ENCODE measurements around the gene NUDCD3. TPM values are rescaled to one million over a fixed set of nuclear protein-coding genes. Genes with fewer than 3 reads are reported as not detected.

Gene NUDCD3
- total and polyA plus RNA-seq, 4 donors, result 15.4 to 30.7 (median 24.3) TPM

GRCh38 chr7:44432381-44432977 is 58.0 kb downstream of the NUDCD3 start:
- Histone ChIP-seq H3K27me3 (ENCODE audit: control insufficient read depth in 4 of 4, insufficient read depth in 4 of 4, low read length in 3 of 4) (no peaks in the 10 kb centered on the region), H3K9me3 (ENCODE audit: control insufficient read depth in 4 of 4, low read length in 3 of 4) (no peaks in the 10 kb centered on the region), H3K4me3 (ENCODE audit: low read depth in 1 of 3, low read length in 3 of 3) (no peak overlapping the region), H3K9ac (ENCODE audit: low read depth in 1 of 2, low read length in 2 of 2) (no peak overlapping the region), H3K36me3 (ENCODE audit: control insufficient read depth in 4 of 4, insufficient read depth in 3 of 4, low read depth in 1 of 4, low read length in 3 of 4) (peaks cover 0 to 6% (median under 1%) of the 10 kb centered on the region in 4 donors), H3K27ac (ENCODE audit: low read depth in 1 of 2, low read length in 2 of 2) (no peak overlapping the region), H3K4me1 (ENCODE audit: control insufficient read depth in 4 of 4, insufficient read depth in 4 of 4, low read length in 3 of 4) (no peaks in the 10 kb centered on the region)
- TF ChIP-seq MAX (IDR thresholded peaks at IDR 0.05) (no peak), TAF1 (conservative IDR thresholded peaks at IDR 0.05) (no peak), YY1 (IDR thresholded peaks at IDR 0.05) (no peak), NR2F2 (IDR thresholded peaks at IDR 0.05) (no peak), ZBTB33 (IDR thresholded peaks at IDR 0.05) (no peak), JUND (IDR thresholded peaks at IDR 0.05) (no peak), HNF4A (conservative IDR thresholded peaks at IDR 0.05) (no peak), CTCF (IDR thresholded peaks at IDR 0.05; ENCODE audit: low read depth, low read length, missing input control) (no peak), REST (IDR thresholded peaks at IDR 0.05) (no peak), RXRA (IDR thresholded peaks at IDR 0.05) (no peak), EGR1 (IDR thresholded peaks at IDR 0.05; ENCODE audit: low read depth in 2 of 2) (no peak), HNF4G (IDR thresholded peaks at IDR 0.05) (no peak), GABPA (IDR thresholded peaks at IDR 0.05 in 1 of 2, conservative IDR thresholded peaks at IDR 0.05 in 1 of 2) (no peak), SP1 (IDR thresholded peaks at IDR 0.05) (no peak), RAD21 (IDR thresholded peaks at IDR 0.05) (no peak)
- WGBS, result 94% methylated on average over 6 of the region's 6 CpGs
- no peak for DNase-seq (ENCODE audit: low spot score)

- no peak overlapping the region for H3K4me3 ChIP-seq (ENCODE audit: low read depth in 1 of 3, low read length in 3 of 3)
- H3K27me3 ChIP-seq (ENCODE audit: control insufficient read depth in 4 of 4, insufficient read depth in 4 of 4, low read length in 3 of 4), result no peaks in the 10 kb centered on the region
- peaks cover under 1 to 12% (median 5%) of the 10 kb centered on the region in 4 donors for H3K36me3 ChIP-seq (ENCODE audit: control insufficient read depth in 4 of 4, insufficient read depth in 3 of 4, low read depth in 1 of 4, low read length in 3 of 4)
- DNase-seq (ENCODE audit: low spot score), result no peak
- TF ChIP-seq RAD21 (IDR thresholded peaks at IDR 0.05) (peak in 1 of 2 donors; percentile 63), FOXA2 (IDR thresholded peaks at IDR 0.05) (no peak)
- no peak overlapping the region for H3K27ac ChIP-seq (ENCODE audit: low read depth in 1 of 2, low read length in 2 of 2)
- WGBS, result 70% methylated on average over 2 of the region's 2 CpGs
- H3K9me3 ChIP-seq (ENCODE audit: control insufficient read depth in 4 of 4, low read length in 3 of 4), result no peaks in the 10 kb centered on the region
- H3K9ac ChIP-seq (ENCODE audit: low read depth in 1 of 2, low read length in 2 of 2), result no peak overlapping the region
- H3K4me1 ChIP-seq (ENCODE audit: control insufficient read depth in 4 of 4, insufficient read depth in 4 of 4, low read length in 3 of 4), result no peaks in the 10 kb centered on the region
These were observed 59.3 kb downstream of the NUDCD3 start for GRCh38 chr7:44431091-44431608.

Measured in liver (tissue), 9 donors.